ENCODE measurements around the gene TRABD2B.
A peak's percentile ranks its signal among the peaks of the same experiment; 100 is the strongest.
"Not testable (repeated sequence)": the region's sequence is repeated elsewhere in the genome, so short reads cannot be mapped to it uniquely, and the experiment has no call there.

The TRABD2B gene

DNA sequence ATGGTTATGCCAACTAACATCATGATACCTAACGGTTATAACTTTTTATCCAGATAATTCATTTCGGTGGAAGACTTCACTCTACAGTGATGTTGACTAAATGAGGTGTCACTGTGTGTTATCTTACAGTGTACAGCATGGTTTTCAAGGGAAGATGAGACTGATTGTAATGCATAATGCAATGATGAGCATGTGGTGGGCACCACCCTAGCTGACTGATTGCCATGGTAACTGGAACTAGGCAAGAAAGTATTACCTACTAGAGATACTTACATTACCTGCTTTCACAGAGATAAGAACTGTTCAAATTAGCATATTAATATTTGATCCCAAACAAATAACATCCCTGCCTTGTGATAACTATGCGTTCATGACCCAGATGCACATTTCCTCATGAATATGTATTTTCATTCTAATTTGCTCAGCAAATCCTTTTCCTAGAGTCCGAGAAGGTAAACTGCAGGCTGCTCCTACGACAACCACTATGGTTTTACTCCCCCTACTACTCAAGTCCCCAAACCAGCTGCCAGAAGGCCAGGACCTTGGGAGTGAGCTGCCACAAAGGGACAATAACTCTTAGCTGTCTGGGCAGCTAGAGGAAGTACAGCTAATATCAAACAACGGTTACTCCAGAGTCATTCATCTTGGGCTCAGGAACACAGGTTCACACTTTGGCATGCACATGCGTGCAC lies 29.2 kb downstream of the TRABD2B start:
- DNase-seq (ENCODE audit: low spot score): no peak

DNA sequence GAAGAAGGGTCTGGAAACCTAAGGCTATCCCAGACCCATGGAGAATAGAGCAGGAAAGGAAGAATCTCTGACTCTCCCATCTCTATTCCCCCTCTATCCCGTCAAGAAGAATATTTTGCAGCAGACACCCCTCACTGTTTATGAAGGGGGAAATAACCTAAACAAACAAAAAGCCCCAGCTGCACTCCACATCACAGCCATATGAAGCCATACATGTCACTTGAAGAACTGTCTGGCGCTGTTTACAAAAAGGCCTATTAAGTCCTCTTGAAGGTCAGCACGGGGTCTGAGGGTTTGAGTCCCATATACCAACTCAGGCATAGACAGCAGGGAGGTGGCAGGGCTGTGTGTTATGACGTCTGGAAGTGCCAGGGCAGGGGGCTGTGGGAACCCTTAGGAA lies 31.4 kb downstream of the TRABD2B start:
- DNase-seq (ENCODE audit: low spot score): no peak

DNA sequence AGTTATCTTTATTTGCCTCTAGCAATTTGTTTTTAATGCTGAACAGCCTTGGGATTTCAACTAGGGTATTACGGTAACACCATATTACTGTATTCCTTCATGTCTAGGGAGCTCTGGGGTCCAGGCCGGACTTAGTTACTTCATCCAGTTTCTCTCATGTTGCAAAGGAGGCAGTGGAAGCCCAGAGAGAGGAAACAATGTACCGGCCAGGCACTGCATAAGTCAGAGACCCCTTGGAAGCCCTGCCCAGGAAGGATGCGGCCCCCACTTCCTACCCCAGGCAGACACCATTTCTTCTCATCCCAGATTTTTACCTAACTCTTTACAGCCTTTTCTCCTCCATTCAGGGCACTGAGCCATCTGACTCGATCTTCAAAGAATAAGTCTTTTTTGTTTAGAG lies 32.5 kb downstream of the TRABD2B start:
- no peak for DNase-seq (ENCODE audit: low spot score)

DNA sequence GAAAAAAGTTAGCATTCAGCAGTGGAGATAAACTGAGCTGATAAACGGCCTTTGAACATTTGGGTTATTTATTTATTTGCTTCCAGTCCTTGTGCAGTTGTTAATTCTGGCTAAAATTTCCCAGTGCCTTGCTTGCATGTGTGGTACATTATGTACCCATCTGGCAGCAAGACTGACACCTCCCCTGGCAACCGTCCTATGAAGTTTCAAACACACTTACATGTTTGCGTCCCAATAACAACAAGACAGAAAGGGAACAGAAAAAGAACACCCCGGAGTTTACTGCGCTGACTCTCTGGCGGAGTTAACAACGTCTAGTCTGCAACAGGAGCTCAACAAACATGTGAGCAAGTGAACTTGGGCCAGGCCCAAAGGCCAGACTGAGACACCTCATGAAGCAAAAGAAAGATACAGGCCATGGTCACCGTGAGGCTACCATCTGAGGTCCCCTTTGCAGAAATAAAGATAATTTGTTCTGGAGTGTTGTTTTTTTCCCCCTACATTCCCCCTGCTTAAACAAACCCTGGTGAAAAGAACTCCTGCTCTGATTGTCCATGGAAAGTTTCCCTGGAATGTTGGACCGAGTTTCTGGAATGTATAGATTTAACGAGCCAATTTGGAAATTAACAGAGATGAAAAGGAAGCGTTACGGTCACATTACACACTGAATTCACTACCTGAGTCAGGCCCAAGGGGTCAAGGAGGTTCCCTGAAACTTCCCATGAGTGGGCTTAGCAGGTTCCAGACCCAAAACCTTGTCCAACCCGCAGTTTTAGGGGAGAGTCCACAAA lies 33.4 kb downstream of the TRABD2B start:
- no peak for DNase-seq (ENCODE audit: low spot score)

DNA sequence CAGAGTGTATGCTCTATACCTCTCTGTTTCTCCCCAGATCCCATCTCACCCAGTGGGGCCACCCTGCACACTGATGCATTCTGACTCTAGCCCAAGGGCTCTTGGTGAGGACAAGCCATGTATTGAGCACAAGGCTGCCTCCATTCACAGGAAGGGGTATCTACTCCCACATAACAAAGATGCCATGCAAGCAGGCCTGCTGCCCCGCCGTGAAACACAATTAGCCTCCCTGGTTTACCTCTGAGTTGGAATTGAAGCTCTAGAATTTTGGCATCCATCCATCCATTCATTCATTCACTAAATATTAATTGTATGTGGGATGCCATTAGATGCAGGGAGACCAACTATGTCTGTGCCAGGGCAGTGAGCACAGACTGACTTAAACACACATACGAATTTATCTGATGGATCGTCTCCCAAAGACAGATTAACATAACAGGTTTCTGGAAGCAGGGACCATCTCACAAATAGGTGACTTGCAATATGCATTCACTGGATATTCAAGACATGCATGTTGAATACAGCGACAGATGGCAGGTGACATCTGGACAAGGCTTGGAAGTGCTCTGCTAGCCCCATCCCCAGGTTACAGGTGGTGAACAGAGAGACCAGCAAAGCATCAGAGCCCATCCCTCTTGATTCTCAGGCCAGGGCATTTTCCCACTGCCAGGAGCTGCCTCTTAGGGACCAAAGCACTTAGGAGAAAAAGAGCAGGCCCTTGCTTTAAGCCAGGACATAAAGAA lies 34.3 kb downstream of the TRABD2B start:
- DNase-seq (ENCODE audit: low spot score): no peak

- DNase-seq (ENCODE audit: low spot score): not testable (repeated sequence)
Observed at GRCh38 chr1:47961835-47962234, 35.4 kb downstream of the TRABD2B start.

DNA sequence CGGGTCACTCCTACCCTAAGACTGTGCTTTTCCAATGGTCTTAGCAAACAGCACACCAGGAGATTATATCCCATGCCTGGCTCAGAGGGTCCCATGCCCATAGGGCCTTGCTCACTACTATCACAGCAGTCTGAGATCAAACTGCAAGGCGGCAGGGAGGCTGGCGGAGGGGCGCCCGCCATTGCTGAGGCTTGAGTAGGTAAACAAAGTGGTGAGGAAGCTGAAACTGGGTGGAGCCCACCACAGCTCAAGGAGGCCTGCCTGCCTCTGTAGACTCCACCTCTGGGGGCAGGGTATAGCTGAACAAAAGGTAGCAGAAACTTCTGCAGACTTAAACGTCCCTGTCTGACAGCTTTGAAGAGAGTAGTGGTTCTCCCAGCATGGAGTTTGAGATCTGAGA lies 40.7 kb downstream of the TRABD2B start:
- DNase-seq (ENCODE audit: low spot score): not testable (repeated sequence)

GRCh38 chr1:47953661-47954060 lies 43.5 kb downstream of the TRABD2B start:
- no peak for DNase-seq (ENCODE audit: low spot score)

DNA sequence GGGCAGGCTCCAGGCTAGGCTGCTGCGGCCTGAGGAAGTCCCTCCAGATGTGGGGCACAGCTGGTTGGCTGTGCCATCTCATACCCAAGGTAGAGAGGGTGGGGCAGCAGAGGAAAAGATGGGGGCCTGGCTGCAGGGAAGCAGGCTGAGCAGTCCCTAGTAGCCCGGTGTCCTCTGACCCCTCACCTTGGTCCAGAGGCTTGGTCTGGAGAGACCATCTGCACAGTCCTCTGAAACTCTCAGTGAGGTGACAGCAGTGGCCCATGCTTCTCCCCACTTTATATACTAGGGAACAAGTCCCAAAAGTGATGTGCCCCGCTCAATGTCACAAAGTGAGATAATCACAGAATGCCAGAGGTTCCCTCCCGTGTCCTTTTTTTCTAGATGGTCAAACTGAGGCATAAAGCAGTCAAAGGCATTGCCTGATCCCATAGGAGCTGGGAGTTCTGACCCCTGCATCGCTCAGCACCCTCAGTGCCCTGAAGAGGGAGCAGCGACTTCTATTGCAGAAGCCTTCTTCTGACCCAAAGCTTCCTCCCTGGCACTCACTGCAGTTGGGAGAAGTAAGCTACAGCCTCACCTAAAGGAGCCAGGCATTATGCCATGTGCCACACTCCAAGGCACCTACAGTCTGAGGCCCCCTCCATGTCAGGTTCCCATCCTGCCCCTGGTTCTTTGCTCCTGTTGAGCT lies 45.5 kb downstream of the TRABD2B start:
- no peak for DNase-seq (ENCODE audit: low spot score)

GRCh38 chr1:47951026-47951425 lies 46.2 kb downstream of the TRABD2B start:
- peak; percentile 87 for DNase-seq (ENCODE audit: low spot score)

GRCh38 chr1:47950471-47950870 lies 46.7 kb downstream of the TRABD2B start:
- DNase-seq (ENCODE audit: low spot score): peak; percentile 59

DNA sequence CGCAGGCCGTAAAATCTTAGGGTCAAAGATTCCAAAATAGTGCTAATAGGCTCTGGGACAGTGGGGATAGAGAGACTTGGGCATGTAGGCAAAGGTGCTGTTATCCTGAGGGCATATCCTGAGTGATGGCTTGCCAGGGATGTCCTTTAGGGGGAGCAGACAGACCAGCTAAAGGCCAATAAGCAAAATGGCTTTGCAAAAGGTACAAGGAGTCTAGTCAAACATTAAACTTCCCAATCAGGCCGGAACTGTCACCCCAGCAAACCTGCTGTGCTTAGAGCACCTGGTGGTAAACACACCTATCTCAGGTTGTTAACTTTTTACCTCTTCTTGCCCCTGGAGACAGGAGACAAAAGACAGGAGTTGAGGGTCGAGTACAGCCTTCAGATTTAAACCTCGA lies 49.1 kb downstream of the TRABD2B start:
- peak; percentile 53 for DNase-seq (ENCODE audit: low spot score)

GRCh38 chr1:47947531-47947930 lies 49.7 kb downstream of the TRABD2B start:
- DNase-seq (ENCODE audit: low spot score): no peak

DNA sequence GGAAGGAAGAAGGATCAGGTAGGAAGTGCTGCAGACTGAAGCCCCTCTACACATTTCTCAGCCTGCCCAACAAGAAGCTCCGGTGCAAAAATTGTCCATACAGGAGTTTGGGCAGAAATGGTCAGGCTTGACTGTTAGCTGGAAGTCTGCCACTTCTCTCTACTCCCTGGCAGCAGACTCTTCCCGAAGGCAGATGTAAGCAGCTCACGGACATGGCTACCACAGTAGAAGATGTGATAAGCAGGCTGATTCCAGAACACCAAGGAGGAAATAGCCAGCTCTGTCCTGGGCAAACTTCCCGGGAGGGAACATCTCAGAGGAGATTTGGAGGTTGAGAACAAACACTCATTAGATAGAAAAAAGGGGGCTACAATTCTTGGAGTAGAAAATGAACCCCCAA lies 52.6 kb downstream of the TRABD2B start:
- DNase-seq (ENCODE audit: low spot score): no peak

- DNase-seq (ENCODE audit: low spot score): no peak
Observed at GRCh38 chr1:47942240-47942629, 55.0 kb downstream of the TRABD2B start.

DNA sequence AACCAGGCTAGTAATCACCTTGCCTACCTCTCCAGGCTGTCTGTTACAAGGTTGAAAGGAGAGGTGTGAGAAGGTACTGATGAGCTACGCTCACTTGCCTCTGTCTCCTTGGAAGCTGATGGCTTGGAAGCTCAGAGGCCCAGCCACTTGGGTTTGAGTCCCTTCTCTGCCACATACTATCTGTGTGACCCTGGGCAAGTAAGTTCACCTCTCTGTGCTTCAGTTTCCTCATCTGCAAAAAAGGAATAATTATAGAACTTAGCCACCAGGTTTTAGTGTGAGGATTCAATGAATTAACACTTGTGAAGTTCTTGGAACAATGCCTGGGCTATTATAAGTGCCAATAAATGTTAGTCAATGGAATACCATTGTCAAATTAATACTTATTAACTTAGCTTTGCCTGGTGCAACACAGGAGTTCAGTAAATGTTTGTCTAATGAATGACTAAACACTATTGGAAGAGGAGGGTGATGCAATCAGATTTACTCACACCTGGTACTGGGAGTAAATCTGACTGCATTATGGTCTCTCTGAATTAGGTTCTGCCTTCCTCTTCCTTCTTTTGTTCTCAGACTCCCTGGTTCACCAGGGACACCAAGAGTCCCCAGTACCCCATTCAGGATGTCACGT lies 55.5 kb downstream of the TRABD2B start:
- no peak for DNase-seq (ENCODE audit: low spot score)

- no peak for DNase-seq (ENCODE audit: low spot score)
Observed at GRCh38 chr1:47940779-47941178, 56.4 kb downstream of the TRABD2B start.

GRCh38 chr1:47940326-47940725 lies 56.9 kb downstream of the TRABD2B start:
- DNase-seq (ENCODE audit: low spot score): no peak

- DNase-seq (ENCODE audit: low spot score): no peak
Observed at GRCh38 chr1:47938520-47938919, 58.7 kb downstream of the TRABD2B start.

GRCh38 chr1:47937586-47938254 lies 59.5 kb downstream of the TRABD2B start:
- no peak for DNase-seq (ENCODE audit: low spot score)

DNA sequence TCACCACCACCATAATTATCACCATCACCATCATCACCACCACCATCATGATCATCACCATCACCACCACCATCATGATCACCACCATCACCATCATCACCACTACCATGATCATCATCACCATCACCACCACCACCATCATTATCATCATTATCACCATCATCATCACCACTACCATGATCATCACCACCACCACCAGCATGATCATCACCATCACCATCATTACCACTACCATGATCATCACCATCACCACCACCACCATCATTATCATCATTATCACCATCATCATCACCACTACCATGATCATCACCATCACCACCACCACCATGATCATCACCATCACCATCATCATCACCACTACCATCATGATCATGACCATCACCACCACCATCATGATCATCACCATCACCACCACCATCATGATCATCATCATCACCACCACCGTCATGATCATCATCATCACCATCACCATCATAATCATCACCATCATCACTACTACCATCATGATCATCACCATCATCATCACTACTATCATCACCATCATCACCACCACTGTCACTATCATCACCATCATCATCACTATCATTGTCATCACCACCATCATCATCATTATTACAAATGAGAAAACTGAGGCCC lies 60.2 kb downstream of the TRABD2B start:
- no peak for DNase-seq (ENCODE audit: low spot score)

All from pons (tissue), 1 donor.